SU-DHL-6 (cell line): ENCODE results near the gene MROH8.
A peak's percentile ranks its signal among the peaks of the same experiment; 100 is the strongest.

Source experiments
- H2AFZ ChIP-seq: fragments of 200-600 bp; sonication (generic); 2 replicates; pipeline ENCODE4 v1.6.1; 2014; ENCODE audit warnings: low read depth, mild to moderate bottlenecking, moderate library complexity, mixed read lengths, antibody characterized with exemption, low read length; ENCODE audit not compliant: severe bottlenecking
- H3F3A ChIP-seq: fragments of 200-600 bp; shearing (Covaris generic); 2 replicates; pipeline ENCODE4 v1.6.0; 2016; ENCODE audit warnings: antibody characterized with exemption, mild to moderate bottlenecking; ENCODE audit not compliant: insufficient read depth
- H3K27ac ChIP-seq: fragments of 200-600 bp; sonication (generic); 2 replicates; pipeline ENCODE4 v1.5.1; 2016; ENCODE audit warnings: low read depth, mild to moderate bottlenecking, low read length, moderate library complexity, mixed read lengths
- H3K27me3 ChIP-seq: fragments of 200-600 bp; sonication (generic), shearing (Covaris generic); 2 replicates; pipeline ENCODE4 v1.6.0; 2014; ENCODE audit warnings: mild to moderate bottlenecking, low read length
- H3K36me3 ChIP-seq: fragments of 200-600 bp; sonication (generic); 2 replicates; pipeline ENCODE4 v1.6.1; 2014; ENCODE audit warnings: mild to moderate bottlenecking, low read length, mixed read lengths
- H3K4me2 ChIP-seq: fragments of 300-600, 200-600 bp; shearing (Covaris generic), sonication (generic); 2 replicates; pipeline ENCODE4 v1.6.0; 2014; ENCODE audit warnings: low read length, low read depth, mild to moderate bottlenecking; ENCODE audit not compliant: poor library complexity, severe bottlenecking
- H3K4me3 ChIP-seq: fragments of 200-600 bp; sonication (generic); 2 replicates; pipeline ENCODE4 v1.5.1; 2014; ENCODE audit warnings: antibody characterized with exemption, low read length, mild to moderate bottlenecking, mixed read lengths; ENCODE audit not compliant: insufficient read depth, poor library complexity, severe bottlenecking
- H3K79me2 ChIP-seq: fragments of 200-600 bp; sonication (generic); 2 replicates; pipeline ENCODE4 v1.6.1; 2014; ENCODE audit warnings: mild to moderate bottlenecking, low read length, moderate library complexity; ENCODE audit not compliant: insufficient read depth
- H3K9ac ChIP-seq: fragments of 200-600 bp; sonication (generic); 2 replicates; pipeline ENCODE4 v1.7.0; 2014; ENCODE audit warnings: mild to moderate bottlenecking, low read length
- H3K9me2 ChIP-seq: fragments of 200-600 bp; sonication (generic); replicated peaks from 2 replicates; pipeline ENCODE4 v1.6.1; 2014; ENCODE audit warnings: low read length; ENCODE audit not compliant: insufficient read depth
- H3K9me3 ChIP-seq: fragments of 200-600 bp; sonication (generic); 2 replicates; pipeline ENCODE4 v1.6.1; 2014; ENCODE audit warnings: low read length, mixed read lengths; ENCODE audit not compliant: insufficient read depth
- H4K20me1 ChIP-seq: fragments of 200-600 bp; sonication (generic); 2 replicates; pipeline ENCODE4 v1.6.1; 2014; ENCODE audit warnings: low read depth, mild to moderate bottlenecking, antibody characterized with exemption, low read length, moderate library complexity, mixed read lengths
- CTCF ChIP-seq: fragments of 200-600 bp; sonication (generic); IDR thresholded peaks from one replicate; pipeline ENCODE4 v1.5.1; 2017; ENCODE audit warnings: antibody characterized with exemption, mild to moderate bottlenecking, low read length, moderate library complexity; ENCODE audit not compliant: insufficient read depth, poor library complexity, severe bottlenecking
- EZH2phosphoT487 ChIP-seq: fragments of 200-600 bp; sonication (generic), shearing (Covaris generic); conservative IDR thresholded peaks from 2 replicates; pipeline ENCODE4 v1.6.1; 2018; ENCODE audit warnings: mild to moderate bottlenecking, antibody characterized with exemption, low read length, moderate library complexity, mixed read lengths

MROH8 gene

GRCh38 chr20:37178839-37179682, at the start of gene MROH8, which contains the start of gene RPN2:
Gene MROH8 (minus strand): TSS chr20:37179548.
Gene RPN2 (plus strand): TSS chr20:37179330. CDS start chr20:37179357, 27 bp downstream.
- TF ChIP-seq CTCF (no peak), EZH2phosphoT487 (no peak)

GRCh38 chr20:37228656-37229055, 49.3 kb upstream of the MROH8 start:
- Histone ChIP-seq H4K20me1 (no peaks in the 10 kb centered on the region), H3K79me2 (no peaks in the 10 kb centered on the region), H3K27ac (no peak overlapping the region), H2AFZ (no peak overlapping the region), H3K9me3 (no peaks in the 10 kb centered on the region), H3K9me2 (no peaks in the 10 kb centered on the region), H3K4me2 (no peak overlapping the region), H3K4me3 (no peak overlapping the region), H3K9ac (no peak overlapping the region), H3F3A (no peaks in the 10 kb centered on the region), H3K36me3 (peaks cover 39% of the 10 kb centered on the region), H3K27me3 (no peaks in the 10 kb centered on the region)
- TF ChIP-seq EZH2phosphoT487 (no peak), CTCF (no peak)

More at GRCh38 chr20:37178839-37179682, at the start of gene MROH8, which contains the start of gene RPN2:
- Histone ChIP-seq H3K4me2 (peak within 1 kb of the TSS; percentile 89), H3K4me3 (peak within 1 kb of the TSS; percentile 71), H3F3A (peaks cover 5% of the 10 kb centered on the region; the same call in 1 of the 2 replicates), H4K20me1 (peaks cover 5% of the 10 kb centered on the region; the same call in 1 of the 2 replicates), H3K9me3 (no peaks in the 10 kb centered on the region), H3K79me2 (peaks cover 49% of the 10 kb centered on the region), H3K36me3 (no peaks in the 10 kb centered on the region), H3K27ac (peak within 1 kb of the TSS; percentile 71), H3K27me3 (no peaks in the 10 kb centered on the region), H2AFZ (peak within 1 kb of the TSS; percentile 76), H3K9me2 (no peaks in the 10 kb centered on the region), H3K9ac (peak within 1 kb of the TSS; percentile 85)

GRCh38 chr20:37228082-37228481, 48.7 kb upstream of the MROH8 start:
- Histone ChIP-seq H4K20me1 (no peaks in the 10 kb centered on the region), H2AFZ (no peak overlapping the region), H3K9me3 (no peaks in the 10 kb centered on the region), H3K36me3 (peaks cover 40% of the 10 kb centered on the region), H3K27ac (no peak overlapping the region), H3K4me2 (no peak overlapping the region), H3K27me3 (no peaks in the 10 kb centered on the region), H3F3A (no peaks in the 10 kb centered on the region), H3K4me3 (no peak overlapping the region), H3K79me2 (no peaks in the 10 kb centered on the region), H3K9ac (no peak overlapping the region), H3K9me2 (no peaks in the 10 kb centered on the region)
- TF ChIP-seq CTCF (no peak), EZH2phosphoT487 (no peak)
